Motor neuron (in vitro differentiated cells): ENCODE results near the gene ATXN10. TPM values are rescaled to one million over a fixed set of nuclear protein-coding genes. Genes with fewer than 3 reads are reported as not detected.
"Not testable (repeated sequence)": the region's sequence is repeated elsewhere in the genome, so short reads cannot be mapped to it uniquely, and the experiment has no call there.

Experiments used
- ATAC-seq, 8 experiments: fragments of 200-7000 bp; cut with Tn5 transposase; replicated peaks in 6 of 8; 2 replicates each; pipeline ENCODE4 v1.8.0; 2021; ENCODE audit warnings: mild to moderate bottlenecking in 8 of 8, moderate library complexity in 8 of 8
- H3K27ac ChIP-seq, 2 donors: fragments of 250-450 bp; sonication (Bioruptor Pico); 2 replicates each; pipeline ENCODE4 v1.9.0; 2021; ENCODE audit warnings: antibody characterized with exemption in 2 of 2, mild to moderate bottlenecking in 2 of 2, moderate library complexity in 1 of 2
- H3K4me1 ChIP-seq, 2 donors: fragments of 250-450 bp; sonication (Bioruptor Pico); replicated peaks in 1 of 2; 2 replicates each; pipeline ENCODE4 v1.6.1; 2021; ENCODE audit warnings: antibody characterized with exemption in 2 of 2, mild to moderate bottlenecking in 2 of 2, moderate library complexity in 1 of 2
- H3K4me3 ChIP-seq, 5 donors: fragments of 250-450 bp; sonication (Bioruptor Pico); 2 replicates each; pipeline ENCODE4 v1.9.0; 2021; ENCODE audit warnings: antibody characterized with exemption in 5 of 5, mild to moderate bottlenecking in 5 of 5, moderate library complexity in 4 of 5
- WGBS, 10 experiments: fragments of 450-650 bp; shearing (Covaris generic); methylation state at CpG; one replicate each; pipeline ENCODE4 v1.0.0; 2022; 5-methylcytosine and 5-hydroxymethylcytosine counted together
- in situ Hi-C, 9 experiments: fragments of 400-800 bp; cut with MboI; loops; one replicate each; pipeline ENCODE4 v1.15.0; 2021; ENCODE audit warnings: low sequenced_read_pairs in 9 of 9, low pct_unique_long_range_greater_than_20kb in 2 of 9; ENCODE audit not compliant: unreplicated experiment in 9 of 9
- total RNA-seq, 8 experiments: library from RNA; unstranded; fragments of 300-600 nt; gene quantifications; 2 replicates each; pipeline versions ENCODE4 v1.2.3 to v1.2.4, GENCODE V29; 2022

The ATXN10 gene
- total RNA-seq, 8 experiments from 2014 or later: 61.1 to 122 (median 89.1) TPM

- peak overlapping the region; percentile 87 to 88 for H3K27ac ChIP-seq
- WGBS, 10 experiments: 0 to 86% (median 31%) methylated on average over 1 to 5 of the region's 14 CpGs; no CpG with 5 or more reads in 4 of the 10 experiments
Observed at GRCh38 chr22:45672564-45673481, 1.2 kb downstream of the ATXN10 start.

GRCh38 chr22:45673482-45674175 lies 2.0 kb downstream of the ATXN10 start:
- H3K4me1 ChIP-seq: peaks cover 14 to 17% of the 10 kb centered on the region in 2 donors
- WGBS, 10 experiments: 57 to 100% (median 93%) methylated on average over 2 to 10 of the region's 10 CpGs; no CpG with 5 or more reads in 1 of the 10 experiments
- H3K4me3 ChIP-seq: peak overlapping the region in 1 of 5 donors; percentile 77
- no peak overlapping the region for H3K27ac ChIP-seq
- in situ Hi-C loops: loop anchor here in 1 of 9 experiments (25.0 kb wide), 1 partner anchor 164 kb away; no protein-coding TSS in a partner anchor
- ATAC-seq: no peak

More at GRCh38 chr22:45672564-45673481, 1.2 kb downstream of the ATXN10 start:
- ATAC-seq: peak in 5 of 8 experiments; percentile 3 to 31 (median 20)
- Histone ChIP-seq H3K4me1 (peaks cover 14 to 17% of the 10 kb centered on the region in 2 donors), H3K4me3 (peak overlapping the region; percentile 77 to 90 (median 87))
- in situ Hi-C loops: loop anchor here in 1 of 9 experiments (25.0 kb wide), 1 partner anchor 164 kb away; no protein-coding TSS in a partner anchor

GRCh38 chr22:45676024-45676423 lies 4.4 kb downstream of the ATXN10 start:
- 85 to 100% (median 100%) methylated on average over 1 to 4 of the region's 4 CpGs for WGBS, 10 experiments
- H3K4me1 ChIP-seq: peaks cover 11 to 12% of the 10 kb centered on the region in 2 donors
- no peak overlapping the region for H3K4me3 ChIP-seq
- ATAC-seq: no peak
- H3K27ac ChIP-seq: no peak overlapping the region
- in situ Hi-C loops: no loop called here

GRCh38 chr22:45677063-45677462 lies 5.4 kb downstream of the ATXN10 start:
- 43 to 100% (median 80%) methylated on average over 1 of the region's 1 CpG; no CpG with 5 or more reads in 1 of the 10 experiments for WGBS, 10 experiments
- no peak for ATAC-seq
- no peak overlapping the region for H3K27ac ChIP-seq
- in situ Hi-C loops: no loop called here
- H3K4me1 ChIP-seq: peaks cover 11 to 12% of the 10 kb centered on the region in 2 donors
- H3K4me3 ChIP-seq: no peak overlapping the region

GRCh38 chr22:45678961-45679912 lies 7.6 kb downstream of the ATXN10 start:
- in situ Hi-C loops: no loop called here
- Histone ChIP-seq H3K27ac (no peak overlapping the region), H3K4me3 (no peak overlapping the region), H3K4me1 (peaks cover 0 to 2% of the 10 kb centered on the region in 2 donors)
- ATAC-seq: no peak
- WGBS, 10 experiments: 56 to 100% (median 90%) methylated on average over 1 to 8 of the region's 9 CpGs

- WGBS, 10 experiments: 51 to 100% (median 88%) methylated on average over 1 to 5 of the region's 5 CpGs
- no peak for ATAC-seq
- H3K27ac ChIP-seq: no peak overlapping the region
- in situ Hi-C loops: no loop called here
- no peak overlapping the region for H3K4me3 ChIP-seq
- peaks cover 0 to 7% of the 10 kb centered on the region in 2 donors for H3K4me1 ChIP-seq
Observed at GRCh38 chr22:45680932-45681700, 9.5 kb downstream of the ATXN10 start.

- WGBS, 10 experiments: 70 to 100% (median 96%) methylated on average over 1 to 4 of the region's 4 CpGs
- no peak for ATAC-seq
- Histone ChIP-seq H3K4me3 (no peak overlapping the region), H3K27ac (no peak overlapping the region), H3K4me1 (peaks cover 0 to 7% of the 10 kb centered on the region in 2 donors)
- in situ Hi-C loops: no loop called here
Observed at GRCh38 chr22:45682064-45682463, 10.4 kb downstream of the ATXN10 start.

GRCh38 chr22:45682773-45683172 lies 11.1 kb downstream of the ATXN10 start:
- in situ Hi-C loops, H3K27ac ChIP-seq, H3K4me3 ChIP-seq, H3K4me1 ChIP-seq, ATAC-seq: not testable (repeated sequence)
- 43 to 100% (median 77%) methylated on average over 1 to 5 of the region's 5 CpGs; no CpG with 5 or more reads in 3 of the 10 experiments for WGBS, 10 experiments

GRCh38 chr22:45683248-45683647 lies 11.6 kb downstream of the ATXN10 start:
- no peak for ATAC-seq
- peaks cover 0 to 7% of the 10 kb centered on the region in 2 donors for H3K4me1 ChIP-seq
- 89 to 100% (median 97%) methylated on average over 1 to 5 of the region's 6 CpGs; no CpG with 5 or more reads in 2 of the 10 experiments for WGBS, 10 experiments
- in situ Hi-C loops: no loop called here
- no peak overlapping the region for H3K27ac ChIP-seq
- no peak overlapping the region for H3K4me3 ChIP-seq

- H3K4me3 ChIP-seq: no peak overlapping the region
- 57 to 100% (median 96%) methylated on average over 1 to 2 of the region's 2 CpGs; no CpG with 5 or more reads in 1 of the 10 experiments for WGBS, 10 experiments
- H3K27ac ChIP-seq: no peak overlapping the region
- ATAC-seq: no peak
- H3K4me1 ChIP-seq: peaks cover 0 to 7% of the 10 kb centered on the region in 2 donors
- in situ Hi-C loops: no loop called here
Observed at GRCh38 chr22:45683680-45684079, 12.0 kb downstream of the ATXN10 start.

- WGBS, 10 experiments: 57 to 100% (median 89%) methylated on average over 1 to 3 of the region's 4 CpGs; no CpG with 5 or more reads in 2 of the 10 experiments
- ATAC-seq: no peak
- no peak overlapping the region for H3K27ac ChIP-seq
- no peak overlapping the region for H3K4me3 ChIP-seq
- in situ Hi-C loops: no loop called here
- H3K4me1 ChIP-seq: peaks cover 0 to 7% of the 10 kb centered on the region in 2 donors
Observed at GRCh38 chr22:45684169-45684568, 12.5 kb downstream of the ATXN10 start.
